GM12878 (cell line): Measurements from ENCODE around the gene RPP30. TPM values are rescaled to one million over a fixed set of nuclear protein-coding genes. Genes with fewer than 3 reads are reported as not detected.

ENCODE experiments used
- ATAC-seq: fragments of 200-7000 bp; cut with Tn5 transposase; 3 replicates; pipeline ENCODE4 v1.9.1; 2020; ENCODE audit warnings: mild to moderate bottlenecking, moderate library complexity
- BruUV-seq: library from RNA; stranded (reverse); fragments of 400-500 nt; replicated peaks from 2 replicates; lab custom pipeline; 2021; lab: Mats Ljungman, UMichigan
- CTCF ChIA-PET: fragments of 300-600 bp; sonication (Branson Sonifier 250); formaldehyde crosslinking; extraction: SDS; loops from one replicate; lab custom pipeline; 2021; ENCODE audit warnings: inconsistent platforms; lab: Yijun Ruan, JAX
- POLR2A ChIA-PET: fragments of 350-600 bp; formaldehyde crosslinking; extraction: SDS; loops from one replicate; lab custom pipeline; 2021; ENCODE audit warnings: inconsistent platforms; lab: Charles Lee
- RAD21 ChIA-PET: fragments of 300-600 bp; sonication (Branson Sonifier 250); formaldehyde crosslinking; loops from one replicate; lab custom pipeline; 2023; ENCODE audit warnings: antibody characterized with exemption; ENCODE audit not compliant: unreplicated experiment; lab: Charles Lee
- SMC1A ChIA-PET: fragments of 300-600 bp; sonication (Branson Sonifier 250); formaldehyde crosslinking; loops from one replicate; lab custom pipeline; 2023; ENCODE audit not compliant: unreplicated experiment, uncharacterized antibody; lab: Charles Lee
- DNase-seq: peaks from one replicate; pipeline ENCODE4 v3.0.0-alpha.2; 2011; ENCODE audit warnings: low read depth, low spot score
- FAIRE-seq: peaks from 3 replicates; lab custom pipeline; 2011; peaks lifted over from hg19 to GRCh38; lab: Jason Lieb, UNC
- H2AFZ ChIP-seq: 2 replicates; pipeline ENCODE4 v1.6.0; 2011; ENCODE audit warnings: low read depth, low read length, control low read depth; ENCODE audit not compliant: control insufficient read depth
- H3K27ac ChIP-seq: 2 replicates; pipeline ENCODE4 v1.5.1; 2011; ENCODE audit warnings: control low read depth; ENCODE audit not compliant: control insufficient read depth, insufficient read depth
- H3K27me3 ChIP-seq, 2 experiments: replicated peaks in 1 of 2; 2 replicates each; pipeline versions ENCODE4 v1.6.0 to v1.6.1; 2011; ENCODE audit warnings: low read length in 1 of 2; ENCODE audit not compliant: control insufficient read depth in 2 of 2, insufficient read depth in 2 of 2
- H3K36me3 ChIP-seq, 2 experiments: 2 replicates each; pipeline ENCODE4 v1.5.1; 2011; ENCODE audit warnings: low read length in 1 of 2; ENCODE audit not compliant: control insufficient read depth in 2 of 2, insufficient read depth in 2 of 2
- H3K4me1 ChIP-seq: 2 replicates; pipeline ENCODE4 v1.6.1; 2011; ENCODE audit warnings: mild to moderate bottlenecking, low read length, moderate library complexity, mixed read lengths; ENCODE audit not compliant: control insufficient read depth, insufficient read depth
- H3K4me2 ChIP-seq: 2 replicates; pipeline ENCODE4 v1.6.0; 2011; ENCODE audit warnings: control low read depth; ENCODE audit not compliant: control insufficient read depth, insufficient read depth
- H3K4me3 ChIP-seq: fragments of 200-600 bp; sonication (generic); 2 replicates; pipeline ENCODE4 v1.5.1; 2016
- H3K79me2 ChIP-seq: 2 replicates; pipeline ENCODE4 v1.6.0; 2011; ENCODE audit warnings: low read length; ENCODE audit not compliant: control insufficient read depth, insufficient read depth
- H3K9ac ChIP-seq: 2 replicates; pipeline ENCODE4 v1.8.0; 2011; ENCODE audit warnings: low read length, control low read depth, mixed read lengths; ENCODE audit not compliant: control insufficient read depth, insufficient read depth
- H3K9me3 ChIP-seq: replicated peaks from 3 replicates; pipeline ENCODE4 v1.5.1; 2011; ENCODE audit warnings: mild to moderate bottlenecking, low read length; ENCODE audit not compliant: control insufficient read depth, insufficient read depth
- H4K20me1 ChIP-seq: 2 replicates; pipeline ENCODE4 v1.6.0; 2011; ENCODE audit not compliant: control insufficient read depth, insufficient read depth
- ASH2L ChIP-seq: fragments of 300-600, 200-600 bp; sonication (generic); IDR thresholded peaks from 2 replicates; pipeline ENCODE4 v1.6.1; 2017; ENCODE audit warnings: low read depth, mild to moderate bottlenecking, borderline replicate concordance
- PML ChIP-seq: IDR thresholded peaks from 2 replicates; pipeline ENCODE4 v1.6.1; 2012; ENCODE audit warnings: low read length, inconsistent platforms
- WGBS: methylation state at CpG from one replicate; pipeline ENCODE4 v1.1.6; 2016; ENCODE audit warnings: low lambda C conversion rate; ENCODE audit not compliant: insufficient replicate concordance, insufficient coverage; ENCODE audit errors: missing lambda C conversion rate; 5-methylcytosine and 5-hydroxymethylcytosine counted together
- in situ Hi-C: fragments of 300-500 bp; cut with MboI; formaldehyde crosslinking; loops from 9 replicates; pipeline ENCODE4 v1.14.3; 2018; ENCODE audit warnings: mixed read lengths
- intact Hi-C: fragments of 100-400 bp; cut with micrococcal nuclease; formaldehyde crosslinking; loops from one replicate; pipeline ENCODE4 v1.14.2; 2022; ENCODE audit not compliant: unreplicated experiment
- polyA plus RNA-seq, 11 experiments: library from polyadenylated mRNA; depleted of rRNA in 4 of 11; unstranded in 6 of 11; stranded (reverse) in 5 of 11; fragments of >200 nt; fragmentation: Nextera tagmentation in 4 of 11; fragmentation: Illumina TruSeq in 1 of 11; extraction: Ambion mirVana in 4 of 11; extraction: Trizol in 1 of 11; gene quantifications; 1 replicate in 1 of 11; 2 replicates in 10 of 11; pipeline versions ENCODE4 v1.2.1 to v1.2.3, GENCODE V29; 2011 to 2016; ENCODE audit warnings: inconsistent platforms in 2 of 11, missing spikeins in 2 of 11, low read depth in 1 of 11
- total RNA-seq, 4 experiments: library from RNA; depleted of rRNA in 3 of 4; stranded (reverse); fragments of >200 nt in 3 of 4; fragmentation: Illumina TruSeq in 1 of 4; extraction: Trizol in 1 of 4; gene quantifications; 2 replicates each; pipeline versions ENCODE4 v1.2.1 to v1.2.3, GENCODE V29; 2013 to 2021
- TF ChIP-seq, protein P1 (sequence below): IDR thresholded peaks from 2 replicates; pipeline ENCODE4 v1.6.1; 2012; ENCODE audit warnings: mild to moderate bottlenecking, low read depth, low read length
- TF ChIP-seq, protein P2 (sequence below): IDR thresholded peaks from 2 replicates; pipeline ENCODE4 v1.6.1; 2012; ENCODE audit warnings: improper control_type of control experiment, low read depth, low read length; ENCODE audit not compliant: insufficient replicate concordance

The RPP30 gene
- total and polyA plus RNA-seq, 10 of the 15 experiments (the other 5 are each of a cell fraction or from before 2014, with no cell fraction given): 48.0 to 208 (median 72.6) TPM

DNA sequence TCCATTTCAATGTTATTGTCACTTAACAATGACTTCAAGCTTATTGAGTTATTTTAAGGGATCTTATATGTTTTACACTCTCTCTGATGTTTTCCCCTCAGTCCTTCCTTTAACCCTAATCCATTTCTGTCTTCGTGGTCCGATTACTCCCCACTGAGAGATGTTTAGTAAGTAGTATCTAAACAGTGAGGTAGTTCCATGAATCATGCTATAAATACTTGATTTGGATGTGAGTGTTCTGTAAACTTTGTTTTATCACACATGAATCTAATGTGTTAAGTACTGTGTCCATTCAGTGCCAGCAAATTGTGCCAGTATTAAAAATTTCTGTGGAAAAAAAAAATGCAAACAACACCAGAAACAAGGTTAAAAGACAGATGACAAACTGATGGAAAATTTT, 18.6 kb downstream of the RPP30 start:
- H3K4me1 ChIP-seq: no peaks in the 10 kb centered on the region
- H3K27me3 ChIP-seq: no peaks in the 10 kb centered on the region
- SMC1A ChIA-PET: interaction anchor here (1.7 kb wide), 1 partner anchor 15 kb away, joined by 3 read pairs; no protein-coding TSS in a partner anchor
- no peak overlapping the region for H3K9ac ChIP-seq
- POLR2A ChIA-PET: no interaction called here
- no peak for FAIRE-seq
- H3K9me3 ChIP-seq: no peaks in the 10 kb centered on the region
- peaks cover 11 to 41% of the 10 kb centered on the region in 2 experiments for H3K36me3 ChIP-seq
- RAD21 ChIA-PET: no interaction called here
- H3K27ac ChIP-seq: no peak overlapping the region
- in situ Hi-C loops: loop anchor here (25.0 kb wide), 1 partner anchor 1022 kb away; the partner anchor contains the start of genes BTAF1 and FGFBP3
- no peak overlapping the region for H3K4me2 ChIP-seq
- WGBS: 98% methylated on average over 2 of the region's 2 CpGs
- H3K79me2 ChIP-seq: no peaks in the 10 kb centered on the region
- no peak overlapping the region for H2AFZ ChIP-seq
- DNase-seq: no peak
- ATAC-seq: no peak
- no peak overlapping the region for H3K4me3 ChIP-seq
- TF ChIP-seq ASH2L (no peak), PML (no peak)
- TF ChIP-seq, protein P1, sequence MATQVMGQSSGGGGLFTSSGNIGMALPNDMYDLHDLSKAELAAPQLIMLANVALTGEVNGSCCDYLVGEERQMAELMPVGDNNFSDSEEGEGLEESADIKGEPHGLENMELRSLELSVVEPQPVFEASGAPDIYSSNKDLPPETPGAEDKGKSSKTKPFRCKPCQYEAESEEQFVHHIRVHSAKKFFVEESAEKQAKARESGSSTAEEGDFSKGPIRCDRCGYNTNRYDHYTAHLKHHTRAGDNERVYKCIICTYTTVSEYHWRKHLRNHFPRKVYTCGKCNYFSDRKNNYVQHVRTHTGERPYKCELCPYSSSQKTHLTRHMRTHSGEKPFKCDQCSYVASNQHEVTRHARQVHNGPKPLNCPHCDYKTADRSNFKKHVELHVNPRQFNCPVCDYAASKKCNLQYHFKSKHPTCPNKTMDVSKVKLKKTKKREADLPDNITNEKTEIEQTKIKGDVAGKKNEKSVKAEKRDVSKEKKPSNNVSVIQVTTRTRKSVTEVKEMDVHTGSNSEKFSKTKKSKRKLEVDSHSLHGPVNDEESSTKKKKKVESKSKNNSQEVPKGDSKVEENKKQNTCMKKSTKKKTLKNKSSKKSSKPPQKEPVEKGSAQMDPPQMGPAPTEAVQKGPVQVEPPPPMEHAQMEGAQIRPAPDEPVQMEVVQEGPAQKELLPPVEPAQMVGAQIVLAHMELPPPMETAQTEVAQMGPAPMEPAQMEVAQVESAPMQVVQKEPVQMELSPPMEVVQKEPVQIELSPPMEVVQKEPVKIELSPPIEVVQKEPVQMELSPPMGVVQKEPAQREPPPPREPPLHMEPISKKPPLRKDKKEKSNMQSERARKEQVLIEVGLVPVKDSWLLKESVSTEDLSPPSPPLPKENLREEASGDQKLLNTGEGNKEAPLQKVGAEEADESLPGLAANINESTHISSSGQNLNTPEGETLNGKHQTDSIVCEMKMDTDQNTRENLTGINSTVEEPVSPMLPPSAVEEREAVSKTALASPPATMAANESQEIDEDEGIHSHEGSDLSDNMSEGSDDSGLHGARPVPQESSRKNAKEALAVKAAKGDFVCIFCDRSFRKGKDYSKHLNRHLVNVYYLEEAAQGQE: no peak
- TF ChIP-seq, protein P2, sequence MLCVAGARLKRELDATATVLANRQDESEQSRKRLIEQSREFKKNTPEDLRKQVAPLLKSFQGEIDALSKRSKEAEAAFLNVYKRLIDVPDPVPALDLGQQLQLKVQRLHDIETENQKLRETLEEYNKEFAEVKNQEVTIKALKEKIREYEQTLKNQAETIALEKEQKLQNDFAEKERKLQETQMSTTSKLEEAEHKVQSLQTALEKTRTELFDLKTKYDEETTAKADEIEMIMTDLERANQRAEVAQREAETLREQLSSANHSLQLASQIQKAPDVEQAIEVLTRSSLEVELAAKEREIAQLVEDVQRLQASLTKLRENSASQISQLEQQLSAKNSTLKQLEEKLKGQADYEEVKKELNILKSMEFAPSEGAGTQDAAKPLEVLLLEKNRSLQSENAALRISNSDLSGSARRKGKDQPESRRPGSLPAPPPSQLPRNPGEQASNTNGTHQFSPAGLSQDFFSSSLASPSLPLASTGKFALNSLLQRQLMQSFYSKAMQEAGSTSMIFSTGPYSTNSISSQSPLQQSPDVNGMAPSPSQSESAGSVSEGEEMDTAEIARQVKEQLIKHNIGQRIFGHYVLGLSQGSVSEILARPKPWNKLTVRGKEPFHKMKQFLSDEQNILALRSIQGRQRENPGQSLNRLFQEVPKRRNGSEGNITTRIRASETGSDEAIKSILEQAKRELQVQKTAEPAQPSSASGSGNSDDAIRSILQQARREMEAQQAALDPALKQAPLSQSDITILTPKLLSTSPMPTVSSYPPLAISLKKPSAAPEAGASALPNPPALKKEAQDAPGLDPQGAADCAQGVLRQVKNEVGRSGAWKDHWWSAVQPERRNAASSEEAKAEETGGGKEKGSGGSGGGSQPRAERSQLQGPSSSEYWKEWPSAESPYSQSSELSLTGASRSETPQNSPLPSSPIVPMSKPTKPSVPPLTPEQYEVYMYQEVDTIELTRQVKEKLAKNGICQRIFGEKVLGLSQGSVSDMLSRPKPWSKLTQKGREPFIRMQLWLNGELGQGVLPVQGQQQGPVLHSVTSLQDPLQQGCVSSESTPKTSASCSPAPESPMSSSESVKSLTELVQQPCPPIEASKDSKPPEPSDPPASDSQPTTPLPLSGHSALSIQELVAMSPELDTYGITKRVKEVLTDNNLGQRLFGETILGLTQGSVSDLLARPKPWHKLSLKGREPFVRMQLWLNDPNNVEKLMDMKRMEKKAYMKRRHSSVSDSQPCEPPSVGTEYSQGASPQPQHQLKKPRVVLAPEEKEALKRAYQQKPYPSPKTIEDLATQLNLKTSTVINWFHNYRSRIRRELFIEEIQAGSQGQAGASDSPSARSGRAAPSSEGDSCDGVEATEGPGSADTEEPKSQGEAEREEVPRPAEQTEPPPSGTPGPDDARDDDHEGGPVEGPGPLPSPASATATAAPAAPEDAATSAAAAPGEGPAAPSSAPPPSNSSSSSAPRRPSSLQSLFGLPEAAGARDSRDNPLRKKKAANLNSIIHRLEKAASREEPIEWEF: no peak
- TF ChIP-seq, all 136 proteins: peak for 0
- intact Hi-C loops: no loop called here
- H4K20me1 ChIP-seq: no peaks in the 10 kb centered on the region
- CTCF ChIA-PET: interaction anchor here (0.8 to 2.0 kb wide), 2 partner anchors 11 to 39 kb away, joined by 3 to 15 read pairs; no protein-coding TSS in a partner anchor
- no TSS peak for BruUV-seq
